Gastrocnemius medialis (tissue), 4 donors: Measurements from ENCODE around the gene PBX1. TPM values are rescaled to one million over a fixed set of nuclear protein-coding genes. Genes with fewer than 3 reads are reported as not detected.
A peak's percentile ranks its signal among the peaks of the same experiment; 100 is the strongest.

Experiments
- ATAC-seq, 2 donors: fragments of 150-250 bp; one replicate each; pipeline ENCODE4 v1.9.1; 2016
- DNase-seq, 2 donors: peaks; one replicate each; pipeline ENCODE4 v3.0.0-alpha.2; 2019
- H3K27ac ChIP-seq, 4 donors: fragments of 200-600 bp; sonication (generic); 1 replicate in 1 of 4; 2 replicates in 3 of 4; pipeline ENCODE4 v1.5.1; 2016 to 2018; ENCODE audit warnings: mild to moderate bottlenecking in 2 of 4, moderate library complexity in 1 of 4
- H3K27me3 ChIP-seq, 3 donors: fragments of 200-600 bp; sonication (generic) in 2 of 3; 1 replicate in 1 of 3; 2 replicates in 2 of 3; pipeline versions ENCODE4 v1.5.1 to v1.6.0; 2016 to 2019; ENCODE audit warnings: mild to moderate bottlenecking in 1 of 3, moderate library complexity in 1 of 3
- H3K36me3 ChIP-seq, 2 donors: fragments of 200-600 bp; sonication (generic) in 1 of 2; one replicate each; pipeline ENCODE4 v1.5.1; 2017 to 2018
- H3K4me1 ChIP-seq, 2 donors: fragments of 200-600 bp; sonication (generic) in 1 of 2; one replicate each; pipeline ENCODE4 v1.5.1; 2016 to 2017; ENCODE audit warnings: mild to moderate bottlenecking in 2 of 2
- H3K4me3 ChIP-seq, 4 donors: fragments of 200-600 bp; sonication (generic) in 3 of 4; 1 replicate in 1 of 4; 2 replicates in 3 of 4; pipeline ENCODE4 v1.5.1; 2016 to 2019; ENCODE audit warnings: mild to moderate bottlenecking in 2 of 4
- H3K9me3 ChIP-seq, 3 donors: fragments of 200-600 bp; sonication (generic) in 2 of 3; 1 replicate in 1 of 3; 2 replicates in 2 of 3; pipeline ENCODE4 v1.5.1; 2016 to 2019
- CTCF ChIP-seq, 5 experiments: fragments of 450-650 bp in 3 of 5; fragments of 200-600 bp in 2 of 5; sonication (generic) in 2 of 5; IDR thresholded peaks in 4 of 5; conservative IDR thresholded peaks in 1 of 5; 1 replicate in 4 of 5; 2 replicates in 1 of 5; pipeline ENCODE4 v1.5.1; 2016 to 2019; ENCODE audit warnings: antibody characterized with exemption in 5 of 5, mild to moderate bottlenecking in 3 of 5, moderate library complexity in 3 of 5
- POLR2A ChIP-seq, 2 donors: fragments of 450-650 bp; IDR thresholded peaks; one replicate each; pipeline ENCODE4 v1.6.1; 2017; ENCODE audit warnings: antibody characterized with exemption in 2 of 2, mild to moderate bottlenecking in 2 of 2, moderate library complexity in 2 of 2
- in situ Hi-C, 4 donors: fragments of 200-750 bp; cut with MboI; loops; one replicate each; pipeline versions ENCODE4 v1.15.0 to v1.8.0; 2017; ENCODE audit warnings: low sequenced_read_pairs in 4 of 4
- intact Hi-C: fragments of 100-400 bp; cut with DNase I; formaldehyde crosslinking; loops from one replicate; pipeline ENCODE4 v1.15.1; 2023; ENCODE audit warnings: low total_unique reads
- total RNA-seq, 4 donors: library from RNA; depleted of rRNA; stranded (reverse); fragments of >200 nt; gene quantifications; one replicate each; pipeline versions ENCODE4 v1.1.0 to v1.2.3, GENCODE V29; 2016

The PBX1 gene
- total RNA-seq, 4 donors from 2014 or later, result 21.7 to 36.5 (median 29.0) TPM

GRCh38 chr1:164723296-164723798, 164.4 kb downstream of the PBX1 start:
- ATAC-seq (peak; percentile 42 to 51), DNase-seq (no peak)
- H3K9me3 ChIP-seq, result no peaks in the 10 kb centered on the region
- no peak overlapping the region for H3K4me3 ChIP-seq
- no peaks in the 10 kb centered on the region for H3K27me3 ChIP-seq
- peaks cover 66 to 79% of the 10 kb centered on the region in 2 donors for H3K4me1 ChIP-seq
- H3K36me3 ChIP-seq, result no peaks in the 10 kb centered on the region
- in situ Hi-C loops (no loop called here), intact Hi-C loops (no loop called here)
- TF ChIP-seq CTCF (IDR thresholded peaks at IDR 0.05 in 4 of 5, conservative IDR thresholded peaks at IDR 0.05 in 1 of 5) (no peak), POLR2A (IDR thresholded peaks at IDR 0.05) (no peak)
- peak overlapping the region in 2 of 4 donors; percentile 55 to 56 for H3K27ac ChIP-seq

DNA sequence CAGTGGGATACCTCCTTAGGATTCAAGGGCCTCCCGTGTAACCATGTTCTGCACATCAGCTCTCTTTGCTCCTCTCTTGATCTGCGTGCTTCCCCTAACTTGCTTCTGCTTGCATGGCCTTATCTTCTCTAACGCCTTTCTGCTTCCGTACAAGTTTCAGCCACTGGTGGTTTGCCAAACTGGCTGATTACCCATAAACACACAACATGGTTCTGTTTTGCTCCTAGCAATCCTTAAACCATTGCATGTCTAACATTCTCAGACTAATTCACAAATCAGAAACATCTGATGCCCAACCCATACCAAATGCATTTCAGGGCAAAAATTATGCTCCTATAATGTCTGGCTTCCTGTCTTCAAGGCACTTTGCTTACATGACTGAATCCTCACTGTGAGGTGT, 166.4 kb downstream of the PBX1 start:
- ATAC-seq (no peak), DNase-seq (no peak)
- peak overlapping the region in 1 of 4 donors; percentile 0 for H3K27ac ChIP-seq
- TF ChIP-seq POLR2A (IDR thresholded peaks at IDR 0.05) (no peak), CTCF (IDR thresholded peaks at IDR 0.05 in 4 of 5, conservative IDR thresholded peaks at IDR 0.05 in 1 of 5) (no peak)
- no peak overlapping the region for H3K4me3 ChIP-seq
- H3K36me3 ChIP-seq, result no peaks in the 10 kb centered on the region
- H3K9me3 ChIP-seq, result no peaks in the 10 kb centered on the region
- H3K4me1 ChIP-seq, result peaks cover 64 to 77% of the 10 kb centered on the region in 2 donors
- H3K27me3 ChIP-seq, result no peaks in the 10 kb centered on the region
- in situ Hi-C loops, result no loop called here
- intact Hi-C loops, result no loop called here

DNA sequence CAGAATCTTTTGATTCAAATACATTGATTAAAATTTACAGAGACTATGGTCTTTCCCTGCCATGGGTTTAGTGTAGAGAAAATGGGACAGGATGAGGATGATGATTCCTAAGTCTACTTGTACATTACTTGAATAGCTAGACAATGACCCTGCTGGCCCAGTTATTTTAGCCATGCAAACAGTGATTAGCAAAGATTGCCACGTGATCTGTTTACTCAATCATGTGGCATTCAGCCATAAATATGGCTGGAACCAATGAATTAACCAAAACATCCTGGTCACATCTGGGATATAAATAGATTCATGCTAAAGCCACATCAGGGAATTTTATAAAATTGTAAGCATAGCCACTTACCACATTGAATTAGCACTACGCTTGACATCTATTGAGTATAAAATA, 167.3 kb downstream of the PBX1 start:
- TF ChIP-seq CTCF (IDR thresholded peaks at IDR 0.05 in 4 of 5, conservative IDR thresholded peaks at IDR 0.05 in 1 of 5), result no peak
- TF ChIP-seq POLR2A (IDR thresholded peaks at IDR 0.05), result no peak
- no peak for DNase-seq
- in situ Hi-C loops (no loop called here), intact Hi-C loops (no loop called here)
- Histone ChIP-seq H3K27ac (no peak overlapping the region), H3K9me3 (no peaks in the 10 kb centered on the region), H3K4me3 (no peak overlapping the region), H3K27me3 (no peaks in the 10 kb centered on the region), H3K36me3 (no peaks in the 10 kb centered on the region), H3K4me1 (peaks cover 64 to 77% of the 10 kb centered on the region in 2 donors)
- no peak for ATAC-seq

DNA sequence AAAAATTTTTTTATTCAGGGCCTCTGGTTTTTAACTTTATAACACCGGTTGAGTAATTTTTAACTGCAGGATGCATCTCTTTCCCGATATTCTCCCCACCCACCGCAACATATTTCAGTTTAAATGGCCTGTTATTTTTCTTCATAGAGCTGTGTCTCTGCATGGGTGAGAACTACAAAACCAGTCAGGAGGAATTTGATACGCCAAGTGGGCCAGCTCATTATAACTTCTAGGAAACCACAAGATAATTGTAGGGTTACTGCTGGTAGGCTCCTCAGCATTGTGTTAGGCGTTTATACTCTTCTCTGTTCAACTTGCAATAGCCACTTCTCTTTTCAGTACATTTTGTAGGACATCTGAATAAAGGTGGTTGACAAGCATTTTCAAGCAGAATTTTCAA, 169.7 kb downstream of the PBX1 start:
- peaks cover 62 to 70% of the 10 kb centered on the region in 2 donors for H3K4me1 ChIP-seq
- no peak for ATAC-seq

More for the DNA sequence above, 169.7 kb downstream of the PBX1 start:
- Histone ChIP-seq H3K9me3 (no peaks in the 10 kb centered on the region), H3K27me3 (no peaks in the 10 kb centered on the region), H3K36me3 (no peaks in the 10 kb centered on the region), H3K4me3 (no peak overlapping the region), H3K27ac (no peak overlapping the region)
- TF ChIP-seq POLR2A (IDR thresholded peaks at IDR 0.05), result no peak
- no peak for TF ChIP-seq CTCF (IDR thresholded peaks at IDR 0.05 in 4 of 5, conservative IDR thresholded peaks at IDR 0.05 in 1 of 5)
- in situ Hi-C loops (no loop called here), intact Hi-C loops (no loop called here)
- no peak for DNase-seq
